ENCODE results near the gene SFRP2. TPM values are rescaled to one million over a fixed set of nuclear protein-coding genes. Genes with fewer than 3 reads are reported as not detected.

The SFRP2 gene
- total and polyA plus RNA-seq, 10 of the 15 experiments (the other 5 are each of a cell fraction or from before 2014, with no cell fraction given): 0.11 to 0.33 (median 0.16) TPM; not detected in 7

- TF ChIP-seq CUX1 (IDR thresholded peaks at IDR 0.05; ENCODE audit: insufficient replicate concordance, low read depth, low read length) (no peak), HDGF (IDR thresholded peaks at IDR 0.05) (no peak), ASH2L (IDR thresholded peaks at IDR 0.05; ENCODE audit: borderline replicate concordance, low read depth) (no peak), CTCF (IDR thresholded peaks at IDR 0.05 in 2 of 3, conservative IDR thresholded peaks at IDR 0.05 in 1 of 3; ENCODE audit: control insufficient read depth in 2 of 3, extremely low read depth in 1 of 3, insufficient read depth in 1 of 3, low read depth in 3 of 3, low read length in 3 of 3) (no peak), IRF5 (IDR thresholded peaks at IDR 0.05; ENCODE audit: borderline replicate concordance) (no peak), FOXM1 (IDR thresholded peaks at IDR 0.05; ENCODE audit: low read depth, low read length) (no peak), USF1 (IDR thresholded peaks at IDR 0.05; ENCODE audit: borderline replicate concordance, extremely low read length, insufficient read depth, low read depth, low read length) (no peak), MEF2B (IDR thresholded peaks at IDR 0.05; ENCODE audit: partially characterized antibody, poor library complexity, severe bottlenecking) (no peak), NFXL1 (IDR thresholded peaks at IDR 0.05; ENCODE audit: borderline replicate concordance) (no peak), SRF (IDR thresholded peaks at IDR 0.05; ENCODE audit: low read depth in 2 of 2, low read length in 2 of 2) (no peak), ZNF592 (IDR thresholded peaks at IDR 0.05) (no peak), MEF2A (IDR thresholded peaks at IDR 0.05; ENCODE audit: insufficient read depth, low read depth, low read length) (no peak)
Measured at GRCh38 chr4:153790962-153791551, 2.2 kb upstream of the SFRP2 start (continued).
